GM21360 (cell line): ENCODE results near the gene GPR143.
"Not testable (repeated sequence)": the region's sequence is repeated elsewhere in the genome, so short reads cannot be mapped to it uniquely, and the experiment has no call there.

Source experiments
- ATAC-seq: cut with Tn5 transposase; IDR thresholded peaks from one replicate; pipeline ENCODE4 v1.9.1; 2021; ENCODE audit warnings: mild to moderate bottlenecking, moderate library complexity; ENCODE audit not compliant: unreplicated experiment

The GPR143 gene

DNA sequence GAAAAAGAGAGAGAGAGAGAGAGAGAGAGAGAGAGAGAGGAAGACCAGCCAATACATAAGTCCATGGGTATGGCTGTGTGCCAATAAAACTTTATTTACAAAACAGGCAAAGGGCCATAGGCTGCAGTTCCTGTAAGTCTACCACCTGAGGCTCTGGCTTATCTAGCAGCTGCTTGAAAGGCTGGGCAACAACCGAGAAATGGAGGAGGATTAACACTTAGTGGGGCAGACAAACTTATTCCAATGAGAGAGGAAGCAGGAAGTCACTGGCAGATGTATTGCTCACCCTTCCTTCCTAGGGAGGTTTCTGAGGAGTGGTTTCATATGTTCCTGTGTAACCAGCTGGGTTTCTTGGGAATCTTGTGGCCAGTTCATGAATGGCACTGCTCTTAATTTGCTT, 4.7 kb upstream of the GPR143 start:
- no peak for ATAC-seq

DNA sequence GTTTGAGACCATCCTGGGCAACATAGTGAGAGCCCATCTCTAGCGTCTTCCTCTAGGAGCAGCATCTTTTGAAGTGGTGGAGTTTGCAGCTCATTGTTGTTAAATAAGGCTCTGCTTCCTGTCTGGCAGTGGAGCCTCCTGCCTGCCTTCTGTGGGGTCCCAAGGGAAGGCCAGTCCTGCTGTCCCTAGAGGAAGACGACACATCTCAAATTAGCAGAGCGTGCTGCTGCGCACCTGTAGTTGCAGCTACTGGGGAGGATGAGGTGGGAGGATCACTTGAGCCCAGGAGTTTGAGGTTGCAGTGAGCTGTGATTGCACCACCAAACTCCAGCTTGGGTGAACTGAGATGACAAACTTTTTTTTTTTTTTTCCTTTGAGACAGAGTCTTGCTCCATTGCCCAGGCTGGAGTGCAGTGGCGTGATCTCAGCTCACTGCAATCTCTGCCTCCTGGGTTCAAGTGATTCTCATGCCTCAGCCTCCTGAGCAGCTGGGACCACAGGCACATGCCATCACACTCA, 2.7 kb upstream of the GPR143 start:
- ATAC-seq = not testable (repeated sequence)

GRCh38 chrX:9767375-9767774, 1.7 kb upstream of the GPR143 start:
- no peak for ATAC-seq

DNA sequence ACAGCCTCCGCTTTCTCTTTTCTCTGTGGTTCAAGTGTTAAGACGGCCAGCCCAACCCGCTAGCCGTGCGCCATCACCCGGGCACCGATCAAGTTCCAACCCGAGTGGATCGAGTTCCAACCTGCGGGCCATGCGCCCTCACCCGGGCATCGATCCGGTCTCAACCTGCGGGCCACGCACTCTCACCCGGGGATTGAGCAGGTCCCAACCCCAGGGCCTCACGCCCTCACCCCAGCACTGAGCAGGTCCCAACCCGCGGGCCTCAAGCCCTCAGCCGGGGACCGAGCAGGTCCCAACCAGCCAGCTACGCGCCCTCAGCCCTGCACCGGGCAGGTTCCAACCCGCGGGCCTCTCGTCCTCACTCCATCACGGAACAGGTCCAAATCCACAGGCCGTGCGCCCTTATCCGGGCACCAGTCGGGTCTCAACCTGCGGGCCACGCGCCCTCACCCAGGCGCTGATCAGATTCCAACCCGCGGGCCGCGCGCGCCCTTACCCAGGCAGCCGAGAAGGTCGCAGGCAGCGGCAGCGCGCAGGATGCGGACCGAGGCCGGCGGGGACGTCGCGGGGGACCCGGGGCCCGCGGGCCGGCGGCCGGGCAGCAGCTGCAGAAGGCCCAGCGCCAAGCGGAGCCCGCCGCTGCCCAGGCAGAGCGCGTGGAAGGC, 443 bp downstream of the GPR143 start:
- ATAC-seq = no peak

DNA sequence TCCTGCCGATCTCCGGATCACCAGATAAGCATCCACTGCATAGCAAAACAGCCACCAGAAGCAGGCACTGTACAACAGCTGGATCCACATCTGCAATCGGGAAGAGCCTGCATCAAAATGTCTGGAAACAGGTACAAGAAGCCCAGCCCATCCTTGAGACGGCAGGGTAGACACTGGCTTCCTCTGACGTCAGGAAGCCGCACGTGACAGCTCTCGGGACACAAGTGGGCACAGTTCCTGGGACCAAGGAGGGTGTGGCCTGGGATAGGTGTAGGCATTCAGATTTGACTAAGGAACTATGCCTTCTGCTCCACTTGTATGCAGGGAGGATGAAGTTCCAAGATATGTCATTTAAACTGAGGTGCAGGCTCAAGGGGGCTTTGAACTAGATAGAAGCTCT, 6.3 kb downstream of the GPR143 start:
- ATAC-seq = no peak

DNA sequence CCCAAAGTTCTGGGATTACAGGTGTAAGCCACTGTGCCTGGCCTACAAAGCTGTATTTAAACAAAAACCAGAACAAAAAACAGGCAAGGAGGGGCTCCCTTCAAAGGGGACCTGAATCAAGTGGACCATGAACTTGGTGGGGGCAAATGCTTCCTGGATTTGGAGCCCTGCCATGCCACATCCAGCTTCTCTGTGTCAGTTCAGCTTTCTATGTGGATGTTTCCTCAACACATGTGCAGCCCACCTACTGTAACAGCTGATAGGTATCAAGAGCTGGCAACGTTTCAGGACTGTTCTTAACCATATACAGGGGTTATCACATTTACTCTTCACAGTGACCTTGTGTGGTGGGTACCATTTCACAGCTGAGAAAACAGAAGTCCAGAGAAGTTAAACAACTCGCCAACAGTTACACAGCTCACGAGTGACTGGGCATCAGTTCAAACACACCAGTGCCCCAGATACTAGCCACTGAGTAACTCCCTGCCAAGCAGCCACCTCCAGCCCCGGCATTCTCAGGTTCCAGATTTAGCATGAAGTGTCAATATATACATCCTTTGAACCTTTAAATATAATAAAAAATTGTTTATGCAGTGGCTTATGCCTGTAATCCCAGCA, 7.5 kb downstream of the GPR143 start:
- ATAC-seq = no peak

DNA sequence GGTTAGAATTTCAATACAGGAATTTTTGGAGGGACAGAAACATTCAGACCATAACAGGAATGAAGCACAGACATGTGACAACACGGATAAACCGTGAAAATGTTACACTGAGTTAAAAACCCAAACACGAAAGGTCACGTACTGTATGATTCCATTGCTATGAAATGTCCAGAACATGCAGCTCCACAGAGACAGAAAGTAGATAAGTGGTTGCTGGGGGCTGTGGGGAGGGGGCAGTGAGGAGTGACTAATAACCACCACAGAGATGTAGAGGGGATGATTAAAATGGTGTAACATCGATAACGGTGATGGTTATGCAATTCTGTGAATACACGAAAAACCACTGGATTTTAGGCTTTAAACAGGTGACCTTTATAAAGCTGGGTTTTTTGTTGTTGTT, 8.3 kb downstream of the GPR143 start:
- ATAC-seq = no peak

DNA sequence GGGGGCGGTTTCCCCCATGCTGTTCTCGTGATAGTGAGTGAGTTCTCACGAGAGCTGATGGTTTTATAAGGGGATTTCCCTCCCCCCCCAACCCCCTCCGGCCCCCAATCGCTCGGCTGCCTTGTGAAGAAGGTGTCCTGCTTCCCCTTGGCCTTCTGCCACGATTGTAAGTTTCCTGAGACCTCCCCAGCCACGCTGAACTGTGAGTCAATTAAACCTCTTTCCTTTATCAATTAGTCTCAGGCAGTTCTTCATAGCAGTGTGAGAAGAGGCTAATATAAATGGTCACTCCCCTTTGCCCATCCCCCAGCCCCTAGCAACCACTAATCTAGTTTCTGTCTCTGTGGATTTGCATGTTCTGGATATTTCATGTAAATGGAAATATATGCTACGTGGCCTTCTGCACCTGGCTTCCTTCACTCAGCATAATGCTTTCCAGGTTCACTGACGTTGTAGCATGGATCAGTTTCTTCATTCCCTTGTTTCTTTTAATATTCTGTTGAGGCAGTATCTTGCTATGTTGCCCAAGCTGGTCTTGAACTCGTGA, 16.4 kb downstream of the GPR143 start:
- ATAC-seq = no peak

- no peak for ATAC-seq
Observed at GRCh38 chrX:9747644-9748043, 18.0 kb downstream of the GPR143 start.

DNA sequence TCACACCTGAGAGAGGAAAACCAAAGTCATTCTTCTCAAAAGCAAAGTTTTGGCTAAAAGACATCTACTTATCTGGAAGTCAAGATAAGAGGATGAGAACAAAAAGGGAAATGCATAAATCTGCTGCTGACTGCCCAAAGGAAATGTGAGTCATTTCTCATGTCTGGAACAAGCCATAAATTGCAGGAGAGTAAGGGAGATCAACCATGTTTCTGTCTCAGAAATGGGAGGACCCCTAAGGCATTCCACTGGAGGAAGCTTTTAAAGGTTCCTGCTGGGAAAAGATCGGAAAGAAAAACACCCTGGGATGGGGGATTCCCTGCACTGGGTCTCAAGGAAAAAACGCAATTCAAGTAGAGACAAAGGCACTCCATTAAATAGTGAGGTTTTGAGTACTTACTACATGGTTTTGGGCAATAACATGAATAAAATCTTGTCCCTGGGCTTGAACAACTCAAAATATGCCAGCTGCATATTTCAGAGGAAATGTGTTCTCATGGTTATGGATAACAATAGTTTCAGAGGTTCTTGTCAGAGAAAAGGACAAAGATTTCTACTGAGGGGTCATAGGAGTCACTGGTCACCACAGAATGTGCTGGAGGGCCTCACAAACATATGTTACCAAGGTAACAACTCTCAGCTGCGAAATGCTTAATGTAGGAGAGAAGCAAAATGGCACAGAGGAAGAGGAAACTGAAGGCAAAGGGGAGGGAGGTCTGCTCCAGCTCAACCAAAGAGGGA, 19.3 kb downstream of the GPR143 start:
- ATAC-seq = no peak

DNA sequence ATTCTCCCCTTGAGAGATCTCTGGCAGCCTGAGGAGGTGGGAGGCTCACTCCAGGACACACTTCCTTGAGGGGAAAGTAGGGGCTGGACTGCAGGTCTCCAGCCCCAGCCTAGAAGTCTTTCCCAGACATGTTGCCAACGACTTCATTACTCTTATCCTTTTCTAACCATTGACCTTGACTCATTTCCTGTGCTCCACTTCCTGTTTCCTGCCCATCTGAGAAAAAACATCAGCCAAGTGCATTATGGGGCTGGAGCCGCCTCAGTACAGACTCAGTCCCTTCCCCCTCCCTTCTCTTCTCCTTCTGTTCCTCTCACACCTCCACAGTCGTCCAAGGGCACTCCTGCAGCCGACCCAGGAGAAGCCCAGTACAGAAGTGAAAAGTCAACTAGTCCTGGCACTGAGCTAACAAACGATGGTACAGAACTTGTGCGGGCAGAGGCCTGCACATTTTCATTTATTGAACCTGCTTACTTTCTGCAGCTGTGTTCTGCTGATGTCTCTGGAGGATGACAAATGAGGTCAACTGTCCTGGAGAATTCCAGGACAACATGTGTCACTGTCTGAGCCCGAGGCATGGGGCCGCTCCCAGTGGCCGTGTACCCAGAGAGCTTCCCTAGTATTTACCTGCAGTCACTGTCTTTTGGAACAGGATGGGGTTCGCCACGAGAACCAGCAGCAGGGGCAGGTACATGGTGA, 20.1 kb downstream of the GPR143 start:
- ATAC-seq = no peak

DNA sequence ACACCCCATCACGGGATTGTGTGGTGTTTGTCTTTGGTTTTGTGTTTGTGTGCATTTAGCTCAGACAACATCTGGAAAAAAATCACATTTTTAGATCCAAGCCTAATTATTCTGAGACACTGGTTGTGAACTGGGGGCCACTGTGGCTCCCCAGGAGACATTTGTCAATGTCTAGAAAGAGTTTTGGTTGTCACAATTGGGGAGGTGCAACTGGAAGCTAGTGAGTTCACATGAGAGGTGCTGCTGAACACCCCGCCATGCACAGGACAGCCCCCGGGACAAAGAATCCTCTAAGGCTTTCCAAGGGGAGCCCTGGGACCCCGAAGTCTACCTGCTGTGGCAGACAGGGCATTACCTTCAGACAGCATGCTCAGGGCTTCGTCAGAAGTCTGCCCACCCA, 26.5 kb downstream of the GPR143 start:
- ATAC-seq = no peak

DNA sequence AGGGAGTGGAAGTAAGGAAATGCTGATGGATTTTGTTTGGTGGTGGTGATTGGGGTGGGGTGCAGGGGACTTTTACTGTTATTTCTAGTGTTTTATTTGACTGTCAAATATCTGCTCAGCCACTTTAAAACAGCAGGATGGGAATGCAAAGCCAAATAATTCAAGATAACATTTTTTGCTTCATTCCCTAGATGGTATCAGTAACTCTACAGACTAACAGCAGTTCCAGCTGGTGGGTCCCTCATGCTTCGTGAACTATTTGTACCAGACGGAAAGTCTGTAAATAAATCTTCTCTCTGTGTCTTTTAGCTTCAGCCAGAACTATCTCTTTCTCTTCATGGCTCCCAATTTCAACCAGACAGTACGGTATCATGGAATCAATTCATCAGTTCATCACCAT, 27.5 kb downstream of the GPR143 start:
- ATAC-seq = no peak

GRCh38 chrX:9737363-9737762, 28.3 kb downstream of the GPR143 start:
- ATAC-seq = no peak

GRCh38 chrX:9730752-9731151, 34.9 kb downstream of the GPR143 start:
- no peak for ATAC-seq

DNA sequence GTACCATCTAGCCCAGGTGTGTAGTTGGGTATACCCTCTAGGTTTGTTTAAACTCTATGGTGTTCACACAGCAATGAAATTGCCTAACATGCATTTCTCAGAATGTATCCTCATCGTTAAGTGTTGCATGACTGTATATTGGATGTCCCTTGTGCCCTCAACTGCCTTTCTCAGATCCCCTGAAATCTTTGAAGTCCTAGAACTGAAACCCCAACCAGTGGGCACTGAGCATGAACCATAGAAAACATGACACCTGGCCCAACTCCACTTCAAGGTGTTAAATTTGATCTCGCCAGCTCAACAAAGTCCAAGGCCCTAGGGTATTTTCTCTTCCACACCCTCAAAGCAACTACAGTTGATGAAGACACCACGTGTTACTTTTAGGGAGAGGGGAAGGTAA, 35.6 kb downstream of the GPR143 start:
- ATAC-seq = no peak

- ATAC-seq = no peak
Observed at GRCh38 chrX:9729171-9729885, 36.3 kb downstream of the GPR143 start.

- ATAC-seq = no peak
Observed at GRCh38 chrX:9728261-9728660, 37.4 kb downstream of the GPR143 start.

DNA sequence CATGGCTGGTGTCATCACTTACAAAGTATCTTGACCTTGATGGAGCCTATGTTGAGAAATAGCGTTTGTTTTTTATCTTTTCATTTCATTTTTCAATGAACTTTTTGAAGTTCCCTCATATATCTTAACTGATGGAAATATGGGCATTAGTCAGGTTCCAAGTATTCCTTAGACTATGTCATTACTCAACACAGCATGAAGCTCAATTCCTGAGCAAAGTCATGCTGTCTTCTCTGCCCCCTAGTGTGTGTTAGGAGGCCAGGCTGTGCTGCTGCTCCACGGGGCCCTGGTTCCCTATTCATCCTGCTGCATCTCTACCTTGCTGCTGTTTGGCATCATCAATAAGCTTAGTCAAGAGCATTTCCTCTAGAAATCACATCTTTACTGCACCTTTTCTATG, 40.9 kb downstream of the GPR143 start:
- no peak for ATAC-seq

GRCh38 chrX:9717376-9717775, 48.3 kb downstream of the GPR143 start:
- ATAC-seq = no peak

DNA sequence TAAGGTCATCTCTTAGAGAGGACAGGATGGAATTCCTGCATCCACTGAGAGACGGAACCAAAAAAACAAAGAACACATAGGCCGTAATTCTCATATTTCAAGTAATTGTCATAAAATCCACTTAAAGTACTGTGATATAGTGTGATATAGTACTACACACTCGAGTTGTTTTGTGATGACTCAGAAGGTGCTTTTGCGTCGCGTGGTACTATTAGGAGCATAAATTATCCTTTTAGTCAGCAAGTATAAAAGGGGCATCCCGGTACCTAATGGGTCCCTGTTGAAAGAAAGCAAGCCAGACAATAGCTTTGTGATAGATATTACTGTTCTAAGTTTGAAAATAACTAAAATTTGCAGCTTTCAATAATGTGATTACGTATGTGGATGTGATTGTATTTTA, 55.3 kb downstream of the GPR143 start:
- ATAC-seq = no peak
